Fibroblast of lung (primary cell): ENCODE data around the gene ANKRD53. TPM values are rescaled to one million over a fixed set of nuclear protein-coding genes. Genes with fewer than 3 reads are reported as not detected.

ENCODE experiments used
- DNase-seq, 2 donors: peaks; one replicate each; pipeline versions ENCODE4 v3.0.0 to v3.0.0-alpha.2; 2010; ENCODE audit warnings: low read depth in 2 of 2
- H2AFZ ChIP-seq: 2 replicates; pipeline ENCODE4 v1.5.1; 2012; ENCODE audit warnings: low read length, control low read depth, inconsistent platforms
- H3K27ac ChIP-seq: 2 replicates; pipeline ENCODE4 v1.5.1; 2011; ENCODE audit warnings: low read length, control low read depth; ENCODE audit not compliant: insufficient read depth
- H3K27me3 ChIP-seq: 2 replicates; pipeline ENCODE4 v1.5.1; 2011; ENCODE audit warnings: mild to moderate bottlenecking, low read length; ENCODE audit not compliant: control insufficient read depth, insufficient read depth
- H3K36me3 ChIP-seq: 2 replicates; pipeline ENCODE4 v1.5.1; 2011; ENCODE audit warnings: low read length; ENCODE audit not compliant: control insufficient read depth, insufficient read depth
- H3K4me1 ChIP-seq: 2 replicates; pipeline ENCODE4 v1.5.1; 2011; ENCODE audit warnings: low read length; ENCODE audit not compliant: control insufficient read depth, insufficient read depth; ENCODE audit errors: extremely low read depth
- H3K4me2 ChIP-seq: 2 replicates; pipeline ENCODE4 v1.5.1; 2011; ENCODE audit warnings: low read length, control low read depth; ENCODE audit not compliant: insufficient read depth; ENCODE audit errors: extremely low read depth
- H3K4me3 ChIP-seq, 4 experiments: fragments of 200-600 bp in 1 of 4; sonication (generic) in 1 of 4; replicated peaks in 1 of 4; 2 replicates each; pipeline ENCODE4 v1.5.1; 2011 to 2016; ENCODE audit warnings: low read length in 4 of 4, low read depth in 3 of 4, mild to moderate bottlenecking in 3 of 4, control low read depth in 2 of 4, inconsistent platforms in 1 of 4, mixed read lengths in 1 of 4; ENCODE audit not compliant: insufficient read depth in 1 of 4; ENCODE audit errors: control extremely low read depth in 1 of 4
- H3K79me2 ChIP-seq: 2 replicates; pipeline ENCODE4 v1.5.1; 2012; ENCODE audit warnings: mild to moderate bottlenecking, low read length, inconsistent platforms; ENCODE audit not compliant: control insufficient read depth, insufficient read depth
- H3K9ac ChIP-seq: 2 replicates; pipeline ENCODE4 v1.5.1; 2011; ENCODE audit warnings: mild to moderate bottlenecking, low read length, control low read depth; ENCODE audit not compliant: insufficient read depth
- H3K9me3 ChIP-seq: 2 replicates; pipeline ENCODE4 v1.5.1; 2012; ENCODE audit warnings: low read depth, low read length; ENCODE audit not compliant: control insufficient read depth, insufficient read depth
- H4K20me1 ChIP-seq: 2 replicates; pipeline ENCODE4 v1.5.1; 2011; ENCODE audit warnings: low read length; ENCODE audit not compliant: control insufficient read depth, insufficient read depth; ENCODE audit errors: extremely low read depth
- CTCF ChIP-seq, 2 donors: IDR thresholded peaks in 1 of 2; conservative IDR thresholded peaks in 1 of 2; 1 replicate in 1 of 2; 2 replicates in 1 of 2; pipeline ENCODE4 v1.5.1; 2011 to 2012; ENCODE audit warnings: low read length in 2 of 2, control low read depth in 1 of 2, inconsistent platforms in 1 of 2, low read depth in 1 of 2, mild to moderate bottlenecking in 1 of 2
- EZH2 ChIP-seq: IDR thresholded peaks from 2 replicates; pipeline ENCODE4 v1.5.1; 2012; ENCODE audit warnings: low read length, control low read depth, mild to moderate bottlenecking; ENCODE audit errors: missing control alignments
- polyA plus RNA-seq, 2 donors: library from polyadenylated mRNA; depleted of rRNA in 1 of 2; stranded (reverse) in 1 of 2; unstranded in 1 of 2; fragments of >200 nt; gene quantifications; 2 replicates each; pipeline ENCODE4 v1.2.1, GENCODE V29; 2011 to 2012; ENCODE audit warnings: missing spikeins in 1 of 2
- total RNA-seq: library from RNA; depleted of rRNA; stranded (reverse); fragments of >200 nt; gene quantifications from 2 replicates; pipeline ENCODE4 v1.2.1, GENCODE V29; 2014

ANKRD53 gene
- total and polyA plus RNA-seq, 2 donors (not counting 1 experiment from before 2014, with no cell fraction given): 0.58 to 1.3 TPM

- no peaks in the 10 kb centered on the region for H4K20me1 ChIP-seq
- no peak for DNase-seq
- H3K79me2 ChIP-seq: no peaks in the 10 kb centered on the region
- TF ChIP-seq CTCF (conservative IDR thresholded peaks at IDR 0.05 in 1 of 2, IDR thresholded peaks at IDR 0.05 in 1 of 2; ENCODE audit: low read depth in 1 of 2, low read length in 2 of 2) (no peak), EZH2 (no peak)
- no peaks in the 10 kb centered on the region for H3K36me3 ChIP-seq
- H3K27ac ChIP-seq: no peak overlapping the region
- no peaks in the 10 kb centered on the region for H3K27me3 ChIP-seq
- no peaks in the 10 kb centered on the region for H3K9me3 ChIP-seq
- H3K4me2 ChIP-seq: no peak overlapping the region
- no peak overlapping the region for H3K9ac ChIP-seq
- H3K4me1 ChIP-seq: no peaks in the 10 kb centered on the region
- H2AFZ ChIP-seq: no peak overlapping the region
- H3K4me3 ChIP-seq: no peak overlapping the region
These were observed 15.2 kb upstream of the ANKRD53 start for GRCh38 chr2:70962885-70963878.

- Histone ChIP-seq H3K36me3 (no peaks in the 10 kb centered on the region), H4K20me1 (no peaks in the 10 kb centered on the region), H3K9me3 (no peaks in the 10 kb centered on the region), H3K79me2 (no peaks in the 10 kb centered on the region), H3K27me3 (no peaks in the 10 kb centered on the region), H3K27ac (no peak overlapping the region), H3K9ac (no peak overlapping the region), H2AFZ (no peak overlapping the region), H3K4me2 (no peak overlapping the region), H3K4me1 (no peaks in the 10 kb centered on the region), H3K4me3 (no peak overlapping the region)
- no peak for DNase-seq
- TF ChIP-seq CTCF (conservative IDR thresholded peaks at IDR 0.05 in 1 of 2, IDR thresholded peaks at IDR 0.05 in 1 of 2; ENCODE audit: low read depth in 1 of 2, low read length in 2 of 2): no peak
- no peak for TF ChIP-seq EZH2
These were observed 14.3 kb upstream of the ANKRD53 start for GRCh38 chr2:70964133-70964532.

GRCh38 chr2:70964596-70965386 is 13.6 kb upstream of the ANKRD53 start:
- H3K4me1 ChIP-seq: no peaks in the 10 kb centered on the region
- H3K27ac ChIP-seq: no peak overlapping the region
- TF ChIP-seq EZH2 (no peak), CTCF (conservative IDR thresholded peaks at IDR 0.05 in 1 of 2, IDR thresholded peaks at IDR 0.05 in 1 of 2; ENCODE audit: low read depth in 1 of 2, low read length in 2 of 2) (peak; percentile 57 to 68)
- H4K20me1 ChIP-seq: no peaks in the 10 kb centered on the region
- peak overlapping the region; percentile 48 for H3K9ac ChIP-seq
- H3K79me2 ChIP-seq: no peaks in the 10 kb centered on the region
- DNase-seq: peak; percentile 48 to 66
- peak overlapping the region; percentile 93 for H3K4me2 ChIP-seq
- H3K4me3 ChIP-seq: peak overlapping the region; percentile 40 to 63 (median 51)
- no peaks in the 10 kb centered on the region for H3K36me3 ChIP-seq
- H2AFZ ChIP-seq: peak overlapping the region; percentile 66
- H3K9me3 ChIP-seq: no peaks in the 10 kb centered on the region
- H3K27me3 ChIP-seq: no peaks in the 10 kb centered on the region
